Neural progenitor cell (in vitro differentiated cells): ENCODE measurements around the gene ERGIC1.

Source experiments
- EZH2phosphoT487 ChIP-seq: fragments of 200-600 bp; sonication (generic); IDR thresholded peaks from 2 replicates; pipeline ENCODE4 v1.6.1; 2017; ENCODE audit warnings: antibody characterized with exemption
- TF ChIP-seq, protein P1 (sequence below): fragments of 200-600 bp; sonication (generic); IDR thresholded peaks from 2 replicates; pipeline ENCODE4 v1.5.1; 2017; ENCODE audit warnings: antibody characterized with exemption, mild to moderate bottlenecking

DNA sequence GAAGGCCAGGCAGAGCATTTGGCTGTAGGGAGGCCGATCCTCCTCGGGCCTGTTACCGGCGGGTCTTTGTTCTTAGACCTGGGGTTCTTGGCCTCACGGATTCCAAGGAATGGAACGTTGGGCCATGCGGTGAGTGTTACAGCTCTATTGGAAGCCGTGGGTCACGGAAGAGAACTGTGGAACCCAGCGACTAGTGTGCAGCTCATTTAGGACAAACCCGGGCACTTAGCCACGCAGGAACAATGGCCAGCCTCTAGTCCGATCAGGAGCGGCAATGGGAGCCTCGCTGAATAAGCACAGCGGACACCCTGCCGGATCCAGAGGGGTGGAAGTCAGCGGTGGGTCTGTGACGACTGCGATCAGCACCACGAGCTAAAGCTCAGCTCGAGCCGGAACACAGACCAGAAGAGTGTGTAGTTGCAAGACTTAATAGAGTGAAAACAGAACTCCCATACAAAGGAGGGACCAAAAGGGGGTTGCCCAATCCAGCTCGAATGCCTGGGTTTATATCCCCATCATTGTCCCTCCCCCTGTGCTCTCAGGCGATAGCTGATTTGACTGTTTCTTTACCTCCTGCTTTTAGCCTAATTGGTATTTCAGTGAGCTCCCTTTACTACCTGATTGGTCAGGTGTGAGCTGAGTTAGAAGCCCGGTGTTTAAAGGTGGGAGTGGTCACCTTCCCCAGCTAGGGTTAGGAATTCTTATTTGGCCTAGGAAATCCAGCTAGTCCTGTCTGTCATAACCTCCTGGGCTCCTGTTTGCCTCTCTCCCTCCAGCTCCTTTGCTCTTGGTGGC lies 71.5 kb downstream of the ERGIC1 start:
- TF ChIP-seq, protein P1, sequence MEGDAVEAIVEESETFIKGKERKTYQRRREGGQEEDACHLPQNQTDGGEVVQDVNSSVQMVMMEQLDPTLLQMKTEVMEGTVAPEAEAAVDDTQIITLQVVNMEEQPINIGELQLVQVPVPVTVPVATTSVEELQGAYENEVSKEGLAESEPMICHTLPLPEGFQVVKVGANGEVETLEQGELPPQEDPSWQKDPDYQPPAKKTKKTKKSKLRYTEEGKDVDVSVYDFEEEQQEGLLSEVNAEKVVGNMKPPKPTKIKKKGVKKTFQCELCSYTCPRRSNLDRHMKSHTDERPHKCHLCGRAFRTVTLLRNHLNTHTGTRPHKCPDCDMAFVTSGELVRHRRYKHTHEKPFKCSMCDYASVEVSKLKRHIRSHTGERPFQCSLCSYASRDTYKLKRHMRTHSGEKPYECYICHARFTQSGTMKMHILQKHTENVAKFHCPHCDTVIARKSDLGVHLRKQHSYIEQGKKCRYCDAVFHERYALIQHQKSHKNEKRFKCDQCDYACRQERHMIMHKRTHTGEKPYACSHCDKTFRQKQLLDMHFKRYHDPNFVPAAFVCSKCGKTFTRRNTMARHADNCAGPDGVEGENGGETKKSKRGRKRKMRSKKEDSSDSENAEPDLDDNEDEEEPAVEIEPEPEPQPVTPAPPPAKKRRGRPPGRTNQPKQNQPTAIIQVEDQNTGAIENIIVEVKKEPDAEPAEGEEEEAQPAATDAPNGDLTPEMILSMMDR: no peak
- no peak for TF ChIP-seq EZH2phosphoT487
